B cell (primary cell): ENCODE results near the gene CTXND1.

ENCODE experiments used
- EZH2 ChIP-seq: IDR thresholded peaks from 2 replicates; pipeline ENCODE4 v1.6.1; 2012; ENCODE audit warnings: borderline replicate concordance, low read depth, mild to moderate bottlenecking, moderate library complexity, low read length; ENCODE audit not compliant: insufficient read depth, poor library complexity, severe bottlenecking
- TF ChIP-seq, protein P1 (sequence below): fragments of 200-600 bp; IDR thresholded peaks from one replicate; pipeline ENCODE4 v1.8.0; 2022; ENCODE audit warnings: antibody characterized with exemption, mild to moderate bottlenecking

DNA sequence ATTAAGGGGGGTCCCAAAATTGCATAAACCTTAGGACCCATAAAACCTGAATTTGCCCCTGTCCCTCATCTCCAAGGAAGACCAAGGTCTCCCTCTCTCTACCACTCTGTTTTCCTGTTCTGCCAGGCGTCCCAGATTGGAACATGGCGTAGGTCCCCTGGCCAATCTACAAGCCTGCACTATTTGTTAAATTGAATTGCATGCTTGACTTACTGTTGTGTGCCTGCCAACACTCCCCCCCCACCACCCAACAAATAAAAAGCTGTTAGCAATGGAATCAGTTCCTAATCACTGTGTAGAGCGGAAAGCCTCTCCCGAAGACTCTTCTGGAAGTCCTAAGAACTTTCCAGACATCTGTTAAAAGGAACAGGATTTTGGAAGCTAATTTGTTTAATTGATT, 11.7 kb downstream of the CTXND1 start:
- TF ChIP-seq, protein P1, sequence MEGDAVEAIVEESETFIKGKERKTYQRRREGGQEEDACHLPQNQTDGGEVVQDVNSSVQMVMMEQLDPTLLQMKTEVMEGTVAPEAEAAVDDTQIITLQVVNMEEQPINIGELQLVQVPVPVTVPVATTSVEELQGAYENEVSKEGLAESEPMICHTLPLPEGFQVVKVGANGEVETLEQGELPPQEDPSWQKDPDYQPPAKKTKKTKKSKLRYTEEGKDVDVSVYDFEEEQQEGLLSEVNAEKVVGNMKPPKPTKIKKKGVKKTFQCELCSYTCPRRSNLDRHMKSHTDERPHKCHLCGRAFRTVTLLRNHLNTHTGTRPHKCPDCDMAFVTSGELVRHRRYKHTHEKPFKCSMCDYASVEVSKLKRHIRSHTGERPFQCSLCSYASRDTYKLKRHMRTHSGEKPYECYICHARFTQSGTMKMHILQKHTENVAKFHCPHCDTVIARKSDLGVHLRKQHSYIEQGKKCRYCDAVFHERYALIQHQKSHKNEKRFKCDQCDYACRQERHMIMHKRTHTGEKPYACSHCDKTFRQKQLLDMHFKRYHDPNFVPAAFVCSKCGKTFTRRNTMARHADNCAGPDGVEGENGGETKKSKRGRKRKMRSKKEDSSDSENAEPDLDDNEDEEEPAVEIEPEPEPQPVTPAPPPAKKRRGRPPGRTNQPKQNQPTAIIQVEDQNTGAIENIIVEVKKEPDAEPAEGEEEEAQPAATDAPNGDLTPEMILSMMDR: no peak
- TF ChIP-seq EZH2: no peak
